Astrocyte of the hippocampus (primary cell): Measurements from ENCODE around the gene TUBB3.

Experiments used
- DNase-seq: peaks from one replicate; pipeline ENCODE4 v3.0.0; 2011; ENCODE audit warnings: low read depth, low spot score

TUBB3 gene

GRCh38 chr16:89936981-89937380 lies 13.8 kb downstream of the TUBB3 start:
- no peak for DNase-seq

GRCh38 chr16:89938175-89938885 lies 15.2 kb downstream of the TUBB3 start:
- no peak for DNase-seq

DNA sequence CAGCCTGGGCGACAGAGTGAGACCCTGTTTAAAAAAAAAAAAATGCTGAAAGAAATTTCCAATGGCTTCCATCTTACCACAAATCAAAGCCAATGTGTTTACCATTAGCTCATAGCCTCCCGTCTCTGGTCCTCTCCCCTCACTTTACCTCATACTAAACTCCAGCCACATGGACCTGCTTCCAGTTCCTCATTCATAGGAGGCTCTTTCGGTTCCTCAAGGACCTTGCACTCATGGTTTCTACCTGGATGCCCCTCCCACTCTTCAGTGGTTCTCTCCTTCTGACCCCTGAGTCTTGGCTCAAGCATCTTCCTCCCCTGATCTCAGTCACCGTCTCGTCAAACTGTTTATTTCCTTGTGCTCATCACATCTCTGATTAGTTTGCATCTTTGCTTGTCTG lies 21.6 kb downstream of the TUBB3 start:
- DNase-seq = no peak

- DNase-seq = no peak
These were observed 22.5 kb downstream of the TUBB3 start for GRCh38 chr16:89945654-89946053.

DNA sequence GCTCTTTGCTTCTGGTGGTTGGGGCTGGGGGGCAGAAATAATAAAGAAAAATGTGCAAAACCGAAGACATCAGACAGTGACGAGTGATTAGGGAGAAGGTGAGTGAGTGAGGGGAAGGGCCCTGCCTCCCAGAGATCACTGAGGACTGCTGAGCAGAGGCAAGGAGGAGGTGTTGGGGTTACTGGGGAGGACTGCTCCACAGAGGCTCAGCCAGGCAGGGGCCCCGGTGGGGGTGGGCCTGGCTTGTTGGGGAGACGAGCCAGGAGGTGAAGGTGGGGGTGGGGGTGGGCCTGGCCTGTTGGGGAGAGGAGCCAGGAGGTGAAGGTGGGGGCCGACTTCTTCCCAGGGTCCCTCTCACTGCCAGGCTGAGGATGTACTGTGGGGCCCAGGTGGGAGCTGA lies 23.4 kb downstream of the TUBB3 start:
- DNase-seq = no peak

- peak; percentile 22 for DNase-seq
These were observed 26.1 kb downstream of the TUBB3 start for GRCh38 chr16:89949121-89949742.

DNA sequence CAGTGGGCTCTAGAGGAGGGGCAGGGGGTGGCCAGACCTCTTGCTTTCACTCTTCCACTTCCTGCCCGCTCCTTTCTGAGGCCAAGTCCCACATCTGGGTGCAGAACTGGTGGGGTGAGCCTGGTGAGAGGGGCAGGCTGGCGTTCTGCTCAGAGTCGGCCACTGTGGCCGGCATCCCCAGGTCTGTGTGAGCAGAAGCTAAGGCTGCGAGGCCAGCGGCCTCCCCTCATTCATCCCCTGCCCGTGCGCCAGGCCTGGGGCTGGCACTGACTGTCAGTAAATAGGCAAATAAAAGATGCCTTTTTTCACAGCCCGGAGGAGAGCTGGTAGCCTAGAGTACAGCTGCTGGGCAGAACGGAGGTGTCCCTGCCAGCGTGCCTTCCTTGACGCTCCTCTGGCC lies 26.6 kb downstream of the TUBB3 start:
- DNase-seq = no peak

- no peak for DNase-seq
These were observed 28.4 kb downstream of the TUBB3 start for GRCh38 chr16:89951509-89951908.

DNA sequence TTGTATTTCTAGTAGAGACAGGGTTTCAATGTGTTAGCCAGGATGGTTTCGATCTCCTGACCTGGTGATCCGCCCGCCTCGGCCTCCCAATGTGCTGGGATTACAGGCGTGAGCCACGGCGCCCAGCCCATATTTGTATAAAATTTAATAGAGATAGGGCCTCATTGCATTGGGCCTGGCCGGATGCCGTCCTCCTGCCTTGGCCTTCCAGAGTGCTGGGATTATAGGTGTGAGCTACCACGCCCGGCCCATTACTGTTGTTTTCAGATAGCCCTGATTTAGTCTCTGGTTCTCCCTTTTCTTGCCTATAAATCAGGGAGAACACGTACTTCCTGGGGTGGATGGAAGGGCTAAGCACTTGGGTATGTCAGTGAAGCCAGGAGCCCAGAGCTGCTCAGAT lies 28.9 kb downstream of the TUBB3 start:
- no peak for DNase-seq

DNA sequence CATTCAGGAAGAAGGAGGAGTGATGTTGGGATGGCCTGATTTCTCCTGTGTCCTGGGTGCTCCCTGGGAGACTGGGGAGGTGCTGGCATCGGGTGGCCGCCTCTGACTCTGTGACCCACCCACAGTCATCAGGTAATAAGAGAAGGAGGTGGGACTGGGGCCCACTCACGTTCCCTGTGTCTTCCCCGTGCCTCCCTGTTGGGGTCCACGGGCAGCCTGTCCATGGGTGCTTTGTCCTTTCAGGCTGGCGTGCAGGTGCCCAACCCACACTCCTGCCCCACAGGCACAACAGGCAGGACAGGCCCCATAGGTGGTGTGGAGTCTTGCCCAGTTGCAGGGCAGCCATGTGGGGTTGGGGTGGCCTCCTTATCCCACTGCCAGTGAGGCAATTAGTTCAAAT lies 29.4 kb downstream of the TUBB3 start:
- DNase-seq = no peak

DNA sequence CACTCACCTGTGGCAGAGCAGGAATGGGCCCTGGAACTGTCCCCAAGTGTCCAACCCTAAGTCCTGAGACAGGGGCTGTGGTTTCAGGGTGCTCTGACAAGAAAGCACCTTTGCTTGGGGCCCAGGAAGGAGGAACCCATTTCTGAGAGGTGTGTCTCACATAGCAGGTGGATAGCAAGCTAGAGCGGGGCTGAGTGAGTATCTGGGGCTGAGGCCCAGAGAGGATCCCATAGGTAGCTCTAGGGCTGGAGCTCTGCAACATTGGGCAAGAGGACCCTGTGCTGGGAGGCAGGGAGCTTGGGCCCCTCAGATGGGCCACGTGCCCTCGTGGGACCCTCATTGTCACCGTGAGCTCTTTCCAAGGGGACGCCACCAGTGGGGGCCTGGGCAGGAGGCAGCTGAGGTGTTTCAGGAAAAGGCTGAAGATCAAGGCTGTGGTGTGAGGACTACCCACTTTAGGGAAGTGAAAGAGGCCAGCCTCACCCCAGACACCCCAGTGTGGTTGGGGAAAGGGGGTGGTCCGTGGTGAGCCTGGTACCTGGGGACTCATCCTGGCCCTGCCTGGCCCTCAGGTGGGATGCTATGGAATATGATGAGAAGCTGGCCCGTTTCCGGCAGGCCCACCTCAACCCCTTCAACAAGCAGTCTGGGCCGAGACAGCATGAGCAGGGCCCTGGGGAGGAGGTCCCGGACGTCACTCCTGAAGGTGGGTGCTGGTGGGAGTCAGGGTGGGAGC lies 30.7 kb downstream of the TUBB3 start:
- no peak for DNase-seq

DNA sequence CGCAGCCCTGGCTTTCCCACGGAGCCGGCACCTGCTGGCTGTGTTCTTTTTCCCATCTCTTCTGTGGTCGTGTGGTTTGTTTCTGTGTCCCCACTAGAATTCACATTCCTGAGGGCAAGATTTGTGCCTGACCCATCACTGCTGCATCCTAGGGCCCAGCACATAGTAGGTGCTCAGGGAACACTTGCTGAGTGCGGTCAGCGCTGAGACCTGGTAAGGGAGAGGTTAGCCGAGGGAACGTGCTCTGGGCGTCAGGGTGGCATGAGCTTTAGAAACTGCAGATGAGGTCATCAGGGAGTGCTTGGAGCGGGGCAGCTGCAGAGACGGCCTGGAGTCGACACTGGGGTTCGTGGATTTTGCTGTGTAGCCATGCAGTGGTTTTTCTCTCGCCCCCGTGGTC lies 31.3 kb downstream of the TUBB3 start:
- no peak for DNase-seq

- DNase-seq = no peak
These were observed 32.0 kb downstream of the TUBB3 start for GRCh38 chr16:89955001-89955685.

GRCh38 chr16:89956505-89957215 lies 33.5 kb downstream of the TUBB3 start:
- DNase-seq = no peak

DNA sequence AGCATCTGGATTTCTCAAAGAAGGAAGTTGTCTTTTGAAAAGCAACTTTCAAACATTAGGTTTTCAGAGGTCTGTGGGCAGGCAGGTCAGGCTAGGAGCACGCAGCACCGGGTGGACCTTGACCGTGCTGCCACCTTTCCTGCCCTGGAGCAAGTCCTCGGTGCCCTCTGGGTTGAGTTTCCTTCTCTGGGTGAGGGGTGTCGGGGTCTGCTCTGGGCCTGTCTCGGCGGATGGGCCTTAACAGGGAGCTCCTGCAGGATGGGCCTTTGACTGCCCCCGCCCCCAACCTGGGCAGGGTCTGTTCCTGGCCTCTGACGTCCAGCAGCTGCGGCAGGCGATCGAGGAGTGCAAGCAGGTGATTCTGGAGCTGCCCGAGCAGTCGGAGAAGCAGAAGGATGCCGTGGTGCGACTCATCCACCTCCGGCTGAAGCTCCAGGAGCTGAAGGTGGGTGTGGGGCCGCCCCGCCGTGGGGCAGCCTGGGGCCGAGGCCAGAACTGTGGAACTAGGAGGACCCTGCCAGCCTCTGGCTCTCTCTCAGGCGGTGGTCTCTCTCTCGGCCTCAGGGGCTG lies 34.2 kb downstream of the TUBB3 start:
- DNase-seq = no peak

DNA sequence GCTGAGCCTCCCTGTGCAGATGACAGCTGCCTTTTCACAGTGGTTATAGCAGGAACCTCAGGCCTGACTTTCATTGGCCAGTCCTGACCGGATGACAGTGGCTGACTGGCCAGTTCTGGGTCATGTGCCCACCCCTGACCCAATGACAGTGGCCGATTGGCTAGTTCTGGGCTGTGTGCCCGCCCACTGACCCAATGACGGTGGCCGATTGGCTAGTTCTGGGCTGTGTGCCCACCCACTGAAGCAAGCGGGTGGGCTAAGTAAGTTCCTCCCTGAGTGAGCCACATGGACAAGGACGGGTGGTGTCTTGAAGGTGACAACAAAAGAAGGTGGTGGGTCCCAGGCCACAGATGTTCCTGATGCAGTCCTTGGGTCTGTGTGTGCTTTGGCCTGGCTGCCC lies 34.9 kb downstream of the TUBB3 start:
- DNase-seq = peak; percentile 28

DNA sequence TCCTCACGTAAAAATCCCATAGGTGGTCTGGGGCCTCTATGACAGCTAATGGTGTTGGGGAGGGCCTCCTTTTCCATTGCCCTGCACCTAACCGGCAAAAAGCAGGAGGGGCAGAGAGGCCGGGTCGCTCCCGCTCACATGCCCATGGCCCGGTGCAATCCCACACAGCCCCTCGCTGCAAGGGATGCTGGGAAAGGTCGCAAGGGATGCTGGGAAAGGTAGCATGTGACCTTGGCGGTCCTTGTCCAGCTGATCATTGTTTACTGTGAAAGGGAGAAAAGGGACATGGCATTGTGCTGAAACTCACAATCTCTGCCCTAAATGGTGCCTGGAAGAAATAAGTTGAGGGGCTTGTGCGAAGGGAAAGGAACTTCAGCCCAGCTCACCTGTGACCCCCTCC lies 35.5 kb downstream of the TUBB3 start:
- no peak for DNase-seq

- DNase-seq = no peak
These were observed 37.8 kb downstream of the TUBB3 start for GRCh38 chr16:89960966-89961365.

DNA sequence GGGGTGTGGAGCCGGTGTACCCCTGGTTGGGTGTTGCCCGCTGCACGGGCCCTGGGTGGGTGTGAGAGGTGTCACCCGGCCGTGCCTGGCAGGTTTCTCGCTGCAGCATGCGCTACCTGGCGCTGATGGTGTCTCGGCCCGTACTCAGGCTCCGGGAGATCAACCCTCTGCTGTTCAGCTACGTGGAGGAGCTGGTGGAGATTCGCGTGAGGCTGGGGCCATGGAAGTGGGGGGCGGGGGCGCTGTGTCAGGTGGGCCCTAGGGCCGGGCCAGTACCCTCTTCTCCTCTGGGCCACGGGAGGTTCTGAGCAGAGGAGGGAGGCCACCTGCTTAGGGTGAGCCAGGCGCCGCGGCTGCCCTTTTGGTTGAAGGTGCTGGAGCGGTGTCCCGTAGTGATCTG lies 38.8 kb downstream of the TUBB3 start:
- no peak for DNase-seq

DNA sequence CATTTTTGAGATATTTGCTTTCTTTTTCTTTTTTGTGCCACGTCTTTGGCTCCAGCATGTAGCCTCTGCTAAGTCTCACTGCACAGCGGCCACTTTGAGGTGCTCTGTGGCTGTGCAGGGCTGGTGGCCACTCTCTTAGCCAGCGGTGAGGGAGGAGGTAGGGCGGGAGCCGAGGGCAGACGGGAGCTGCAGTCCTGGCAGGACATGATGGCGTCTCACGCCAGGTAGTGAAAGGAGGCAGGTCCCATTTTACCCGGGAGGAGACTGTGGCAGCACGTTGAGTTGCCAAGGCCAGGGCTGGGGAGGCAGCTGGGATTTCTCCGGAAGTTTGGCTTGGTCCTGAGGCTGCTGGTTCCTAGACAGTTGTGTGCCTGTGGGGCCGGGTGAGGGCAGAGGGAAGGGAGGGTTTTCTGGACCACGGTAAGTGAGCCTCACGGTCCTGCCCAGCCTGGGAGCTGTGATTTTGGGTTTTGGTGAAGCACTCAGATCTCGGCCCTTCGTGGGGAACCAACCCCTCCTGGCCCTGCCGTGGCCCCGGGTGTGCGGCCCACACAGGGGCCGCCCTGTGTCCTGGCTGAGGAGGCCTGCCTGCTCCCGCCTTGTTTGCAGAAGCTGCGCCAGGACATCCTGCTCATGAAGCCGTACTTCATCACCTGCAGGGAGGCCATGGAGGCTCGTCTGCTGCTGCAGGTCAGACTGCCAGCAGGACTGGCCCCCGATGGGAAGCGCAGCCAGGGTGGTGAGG lies 39.8 kb downstream of the TUBB3 start:
- no peak for DNase-seq

- DNase-seq = no peak
These were observed 41.1 kb downstream of the TUBB3 start for GRCh38 chr16:89964201-89964600.
